MM.1S (cell line): ENCODE results near the gene ADORA2B.

ENCODE experiments used
- DNase-seq: peaks from one replicate; pipeline ENCODE4 v3.0.0-alpha.2; 2015
- H2AFZ ChIP-seq: fragments of 300-600 bp; sonication (generic); 2 replicates; pipeline ENCODE4 v1.6.0; 2016; ENCODE audit warnings: antibody characterized with exemption, low read length
- H3F3A ChIP-seq: fragments of 300-600 bp; sonication (generic); 2 replicates; pipeline ENCODE4 v1.6.1; 2016; ENCODE audit warnings: mild to moderate bottlenecking, antibody characterized with exemption, low read length, moderate library complexity, mixed read lengths; ENCODE audit not compliant: insufficient read depth
- H3K27ac ChIP-seq: fragments of 300-600 bp; sonication (generic); 2 replicates; pipeline ENCODE4 v1.5.1; 2016; ENCODE audit warnings: mild to moderate bottlenecking, low read length
- H3K27me3 ChIP-seq: fragments of 300-600 bp; sonication (generic); replicated peaks from 2 replicates; pipeline ENCODE4 v1.6.0; 2016; ENCODE audit warnings: low read length; ENCODE audit not compliant: insufficient read depth
- H3K36me3 ChIP-seq: fragments of 300-600 bp; sonication (generic); replicated peaks from 2 replicates; pipeline ENCODE4 v1.6.1; 2016; ENCODE audit warnings: mild to moderate bottlenecking, low read length, mixed read lengths; ENCODE audit not compliant: insufficient read depth
- H3K4me1 ChIP-seq: fragments of 300-600 bp; sonication (generic); 2 replicates; pipeline ENCODE4 v1.6.1; 2016; ENCODE audit warnings: low read length, mixed read lengths
- H3K4me2 ChIP-seq: fragments of 300-600 bp; sonication (generic); 2 replicates; pipeline ENCODE4 v1.6.0; 2016; ENCODE audit warnings: low read depth, low read length
- H3K4me3 ChIP-seq: fragments of 300-600 bp; sonication (generic); 2 replicates; pipeline ENCODE4 v1.5.1; 2016; ENCODE audit warnings: low read length, mixed read lengths
- H3K79me2 ChIP-seq: fragments of 300-600 bp; sonication (generic); 2 replicates; pipeline ENCODE4 v1.6.1; 2016; ENCODE audit warnings: mixed run types, low read length, mixed read lengths
- H3K9ac ChIP-seq: fragments of 300-600 bp; sonication (generic); 2 replicates; pipeline ENCODE4 v1.6.1; 2016; ENCODE audit warnings: low read length, mixed read lengths
- H3K9me2 ChIP-seq: fragments of 300-600 bp; sonication (generic); replicated peaks from 2 replicates; pipeline ENCODE4 v1.6.1; 2016; ENCODE audit warnings: mild to moderate bottlenecking, low read length, mixed read lengths; ENCODE audit not compliant: insufficient read depth
- H3K9me3 ChIP-seq: fragments of 300-600 bp; sonication (generic); replicated peaks from 2 replicates; pipeline ENCODE4 v1.6.1; 2016; ENCODE audit warnings: mild to moderate bottlenecking, low read length, mixed read lengths; ENCODE audit not compliant: insufficient read depth
- H4K20me1 ChIP-seq: fragments of 300-600 bp; sonication (generic); 2 replicates; pipeline ENCODE4 v1.6.1; 2016; ENCODE audit warnings: mild to moderate bottlenecking, low read length, moderate library complexity, mixed read lengths; ENCODE audit not compliant: insufficient read depth
- CTCF ChIP-seq: fragments of 300-600 bp; sonication (generic); IDR thresholded peaks from 2 replicates; pipeline ENCODE4 v1.5.1; 2016; ENCODE audit warnings: antibody characterized with exemption, low read length, mixed read lengths
- EZH2 ChIP-seq: fragments of 300-600 bp; sonication (generic); optimal IDR thresholded peaks from 2 replicates; pipeline ENCODE3; 2017; ENCODE audit warnings: low read depth, mild to moderate bottlenecking, antibody characterized with exemption, low read length, mixed read lengths
- EZH2phosphoT487 ChIP-seq: fragments of 300-600 bp; sonication (generic); IDR thresholded peaks from 2 replicates; pipeline ENCODE4 v1.6.1; 2018; ENCODE audit warnings: antibody characterized with exemption, low read length

The ADORA2B gene

GRCh38 chr17:15952916-15953790, 8.2 kb downstream of the ADORA2B start:
- no peak overlapping the region for H3K9ac ChIP-seq
- no peaks in the 10 kb centered on the region for H3K9me3 ChIP-seq
- no peaks in the 10 kb centered on the region for H4K20me1 ChIP-seq
- H3K27ac ChIP-seq: no peak overlapping the region
- no peaks in the 10 kb centered on the region for H3K36me3 ChIP-seq
- H3F3A ChIP-seq: no peaks in the 10 kb centered on the region
- DNase-seq: no peak
- no peaks in the 10 kb centered on the region for H3K9me2 ChIP-seq
- no peaks in the 10 kb centered on the region for H3K79me2 ChIP-seq
- H3K27me3 ChIP-seq: no peaks in the 10 kb centered on the region
- no peak overlapping the region for H3K4me3 ChIP-seq
- H3K4me1 ChIP-seq: no peaks in the 10 kb centered on the region
- TF ChIP-seq EZH2: no peak
- no peak for TF ChIP-seq EZH2phosphoT487
- TF ChIP-seq CTCF: no peak
- H2AFZ ChIP-seq: no peak overlapping the region
- no peak overlapping the region for H3K4me2 ChIP-seq

- H3K27ac ChIP-seq: no peak overlapping the region
- H4K20me1 ChIP-seq: no peaks in the 10 kb centered on the region
- no peaks in the 10 kb centered on the region for H3K36me3 ChIP-seq
- H3K9me3 ChIP-seq: no peaks in the 10 kb centered on the region
- no peak for DNase-seq
- H2AFZ ChIP-seq: no peak overlapping the region
- H3F3A ChIP-seq: peaks cover 7% of the 10 kb centered on the region; the same call in 1 of the 2 replicates
- H3K4me1 ChIP-seq: peaks cover 9% of the 10 kb centered on the region
- no peak overlapping the region for H3K4me3 ChIP-seq
- H3K79me2 ChIP-seq: no peaks in the 10 kb centered on the region
- H3K4me2 ChIP-seq: no peak overlapping the region
- H3K9me2 ChIP-seq: no peaks in the 10 kb centered on the region
- TF ChIP-seq EZH2 (no peak), CTCF (no peak), EZH2phosphoT487 (no peak)
- no peak overlapping the region for H3K9ac ChIP-seq
- no peaks in the 10 kb centered on the region for H3K27me3 ChIP-seq
Measured at GRCh38 chr17:15954222-15954621, 9.3 kb downstream of the ADORA2B start.

DNA sequence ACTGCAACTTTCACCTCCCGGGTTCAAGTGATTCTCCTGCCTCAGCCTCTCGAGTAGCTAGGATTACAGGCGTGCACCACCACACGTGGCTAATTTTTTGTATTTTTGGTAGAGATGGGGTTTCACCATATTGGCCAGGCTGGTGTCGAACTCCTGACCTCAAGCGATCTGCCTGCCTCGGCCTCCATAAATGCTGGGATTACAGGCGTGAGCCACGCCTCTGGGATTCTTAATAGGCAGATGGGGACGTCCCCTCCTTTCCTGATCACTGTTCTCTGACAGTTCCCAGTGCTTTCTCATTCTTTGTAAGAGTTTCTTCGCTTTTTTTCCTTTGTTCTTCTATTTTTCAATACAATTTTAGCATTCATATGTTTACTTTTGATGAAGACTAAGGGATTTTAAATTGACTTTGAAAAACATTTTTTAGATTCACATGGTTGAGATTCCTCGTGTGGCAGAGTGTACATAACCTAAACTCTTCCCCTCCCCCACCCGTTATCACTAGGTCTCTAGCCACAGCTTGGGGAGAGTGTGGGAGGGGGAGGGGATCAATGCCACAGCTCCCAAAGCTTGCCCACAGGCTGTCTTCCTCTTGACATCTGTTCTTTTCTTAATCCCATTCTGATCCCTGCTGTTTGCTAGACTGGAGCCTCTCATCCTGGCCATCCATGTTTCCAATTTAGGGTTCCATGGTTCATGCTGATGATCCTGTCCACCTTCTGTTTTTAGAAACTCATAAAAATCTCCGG, 11.0 kb downstream of the ADORA2B start:
- Histone ChIP-seq H3K9me2 (no peaks in the 10 kb centered on the region), H3K27me3 (no peaks in the 10 kb centered on the region), H3F3A (peaks cover 12% of the 10 kb centered on the region; the same call in 1 of the 2 replicates), H3K79me2 (no peaks in the 10 kb centered on the region), H3K4me3 (no peak overlapping the region), H3K36me3 (no peaks in the 10 kb centered on the region), H3K27ac (no peak overlapping the region), H4K20me1 (no peaks in the 10 kb centered on the region), H3K4me1 (peaks cover 13% of the 10 kb centered on the region), H3K9ac (no peak overlapping the region), H2AFZ (no peak overlapping the region), H3K4me2 (no peak overlapping the region), H3K9me3 (no peaks in the 10 kb centered on the region)
- no peak for TF ChIP-seq CTCF
- no peak for TF ChIP-seq EZH2
- TF ChIP-seq EZH2phosphoT487: no peak
- no peak for DNase-seq
